ENCODE data around the gene ADAMTSL3. TPM values are rescaled to one million over a fixed set of nuclear protein-coding genes. Genes with fewer than 3 reads are reported as not detected.
A peak's percentile ranks its signal among the peaks of the same experiment; 100 is the strongest.

The ADAMTSL3 gene
- polyA plus RNA-seq, 1 donor, result 8.0 TPM

- Histone ChIP-seq H3K9me3 (ENCODE audit: control insufficient read depth, low read depth, low read length) (no peaks in the 10 kb centered on the region), H3K4me1 (ENCODE audit: control insufficient read depth, insufficient read depth, low read length) (no peaks in the 10 kb centered on the region), H3K36me3 (ENCODE audit: control insufficient read depth, insufficient read depth, low read length) (no peaks in the 10 kb centered on the region), H3K4me3 (ENCODE audit: low read length) (no peak overlapping the region), H3K27ac (ENCODE audit: low read length) (no peak overlapping the region), H3K27me3 (ENCODE audit: control insufficient read depth, insufficient read depth, low read length) (no peaks in the 10 kb centered on the region)
- WGBS (ENCODE audit: insufficient coverage, low lambda C conversion rate), result no CpG with 5 or more reads among the region's 3 CpGs
- no peak for DNase-seq
These were observed 189.5 kb downstream of the ADAMTSL3 start for GRCh38 chr15:83843471-83843871.

- H3K4me1 ChIP-seq (ENCODE audit: control insufficient read depth, insufficient read depth, low read length), result no peaks in the 10 kb centered on the region
- H3K27ac ChIP-seq (ENCODE audit: low read length), result no peak overlapping the region
- H3K9me3 ChIP-seq (ENCODE audit: control insufficient read depth, low read depth, low read length), result no peaks in the 10 kb centered on the region
- no peaks in the 10 kb centered on the region for H3K27me3 ChIP-seq (ENCODE audit: control insufficient read depth, insufficient read depth, low read length)
- no peak for DNase-seq
- no peaks in the 10 kb centered on the region for H3K36me3 ChIP-seq (ENCODE audit: control insufficient read depth, insufficient read depth, low read length)
- WGBS (ENCODE audit: insufficient coverage, low lambda C conversion rate), result no CpG with 5 or more reads among the region's 7 CpGs
- no peak overlapping the region for H3K4me3 ChIP-seq (ENCODE audit: low read length)
These were observed 190.8 kb downstream of the ADAMTSL3 start for GRCh38 chr15:83844742-83845141.

GRCh38 chr15:83845230-83845629 lies 191.3 kb downstream of the ADAMTSL3 start:
- WGBS (ENCODE audit: insufficient coverage, low lambda C conversion rate), result 83% methylated on average over 1 of the region's 2 CpGs
- H3K9me3 ChIP-seq (ENCODE audit: control insufficient read depth, low read depth, low read length), result no peaks in the 10 kb centered on the region
- H3K4me1 ChIP-seq (ENCODE audit: control insufficient read depth, insufficient read depth, low read length), result no peaks in the 10 kb centered on the region
- no peaks in the 10 kb centered on the region for H3K27me3 ChIP-seq (ENCODE audit: control insufficient read depth, insufficient read depth, low read length)
- H3K36me3 ChIP-seq (ENCODE audit: control insufficient read depth, insufficient read depth, low read length), result no peaks in the 10 kb centered on the region
- H3K4me3 ChIP-seq (ENCODE audit: low read length), result no peak overlapping the region
- no peak overlapping the region for H3K27ac ChIP-seq (ENCODE audit: low read length)
- peak in 1 of 2 donors; percentile 12 for DNase-seq

- H3K36me3 ChIP-seq (ENCODE audit: control insufficient read depth, insufficient read depth, low read length), result no peaks in the 10 kb centered on the region
- no peak overlapping the region for H3K27ac ChIP-seq (ENCODE audit: low read length)
- H3K9me3 ChIP-seq (ENCODE audit: control insufficient read depth, low read depth, low read length), result no peaks in the 10 kb centered on the region
- no peaks in the 10 kb centered on the region for H3K4me1 ChIP-seq (ENCODE audit: control insufficient read depth, insufficient read depth, low read length)
- DNase-seq, result peak in 1 of 2 donors; percentile 12
- 67% methylated on average over 1 of the region's 3 CpGs for WGBS (ENCODE audit: insufficient coverage, low lambda C conversion rate)
- no peaks in the 10 kb centered on the region for H3K27me3 ChIP-seq (ENCODE audit: control insufficient read depth, insufficient read depth, low read length)
- H3K4me3 ChIP-seq (ENCODE audit: low read length), result no peak overlapping the region
These were observed 192.9 kb downstream of the ADAMTSL3 start for GRCh38 chr15:83846847-83847246.

- no peak overlapping the region for H3K4me3 ChIP-seq (ENCODE audit: low read length)
- H3K27ac ChIP-seq (ENCODE audit: low read length), result no peak overlapping the region
- no peaks in the 10 kb centered on the region for H3K27me3 ChIP-seq (ENCODE audit: control insufficient read depth, insufficient read depth, low read length)
- no peaks in the 10 kb centered on the region for H3K4me1 ChIP-seq (ENCODE audit: control insufficient read depth, insufficient read depth, low read length)
- 40% methylated on average over 1 of the region's 2 CpGs for WGBS (ENCODE audit: insufficient coverage, low lambda C conversion rate)
- peak in 1 of 2 donors; percentile 15 for DNase-seq
- no peaks in the 10 kb centered on the region for H3K36me3 ChIP-seq (ENCODE audit: control insufficient read depth, insufficient read depth, low read length)
- no peaks in the 10 kb centered on the region for H3K9me3 ChIP-seq (ENCODE audit: control insufficient read depth, low read depth, low read length)
These were observed 194.6 kb downstream of the ADAMTSL3 start for GRCh38 chr15:83848315-83849050.

- no peaks in the 10 kb centered on the region for H3K4me1 ChIP-seq (ENCODE audit: control insufficient read depth, insufficient read depth, low read length)
These were observed 196.1 kb downstream of the ADAMTSL3 start for GRCh38 chr15:83850015-83850414.

GRCh38 chr15:83850501-83851245 lies 196.8 kb downstream of the ADAMTSL3 start:
- no peaks in the 10 kb centered on the region for H3K4me1 ChIP-seq (ENCODE audit: control insufficient read depth, insufficient read depth, low read length)
- no peak overlapping the region for H3K27ac ChIP-seq (ENCODE audit: low read length)
- no peaks in the 10 kb centered on the region for H3K9me3 ChIP-seq (ENCODE audit: control insufficient read depth, low read depth, low read length)
- H3K36me3 ChIP-seq (ENCODE audit: control insufficient read depth, insufficient read depth, low read length), result no peaks in the 10 kb centered on the region
- WGBS (ENCODE audit: insufficient coverage, low lambda C conversion rate), result 84% methylated on average over 5 of the region's 8 CpGs
- no peaks in the 10 kb centered on the region for H3K27me3 ChIP-seq (ENCODE audit: control insufficient read depth, insufficient read depth, low read length)
- H3K4me3 ChIP-seq (ENCODE audit: low read length), result no peak overlapping the region
- no peak for DNase-seq

More at GRCh38 chr15:83850015-83850414, 196.1 kb downstream of the ADAMTSL3 start:
- WGBS (ENCODE audit: insufficient coverage, low lambda C conversion rate), result 60% methylated on average over 4 of the region's 5 CpGs
- Histone ChIP-seq H3K27me3 (ENCODE audit: control insufficient read depth, insufficient read depth, low read length) (no peaks in the 10 kb centered on the region), H3K9me3 (ENCODE audit: control insufficient read depth, low read depth, low read length) (no peaks in the 10 kb centered on the region), H3K27ac (ENCODE audit: low read length) (no peak overlapping the region), H3K4me3 (ENCODE audit: low read length) (no peak overlapping the region), H3K36me3 (ENCODE audit: control insufficient read depth, insufficient read depth, low read length) (no peaks in the 10 kb centered on the region)
- DNase-seq, result no peak

- Histone ChIP-seq H3K27me3 (ENCODE audit: control insufficient read depth, insufficient read depth, low read length) (no peaks in the 10 kb centered on the region), H3K27ac (ENCODE audit: low read length) (no peak overlapping the region), H3K4me1 (ENCODE audit: control insufficient read depth, insufficient read depth, low read length) (no peaks in the 10 kb centered on the region)
These were observed 199.3 kb downstream of the ADAMTSL3 start for GRCh38 chr15:83853232-83853631.

GRCh38 chr15:83854321-83854720 lies 200.4 kb downstream of the ADAMTSL3 start:
- Histone ChIP-seq H3K27ac (ENCODE audit: low read length) (no peak overlapping the region), H3K4me1 (ENCODE audit: control insufficient read depth, insufficient read depth, low read length) (no peaks in the 10 kb centered on the region), H3K9me3 (ENCODE audit: control insufficient read depth, low read depth, low read length) (no peaks in the 10 kb centered on the region), H3K4me3 (ENCODE audit: low read length) (no peak overlapping the region), H3K36me3 (ENCODE audit: control insufficient read depth, insufficient read depth, low read length) (no peaks in the 10 kb centered on the region), H3K27me3 (ENCODE audit: control insufficient read depth, insufficient read depth, low read length) (no peaks in the 10 kb centered on the region)
- WGBS (ENCODE audit: insufficient coverage, low lambda C conversion rate), result 75% methylated on average over 3 of the region's 4 CpGs
- no peak for DNase-seq

More at GRCh38 chr15:83853232-83853631, 199.3 kb downstream of the ADAMTSL3 start:
- WGBS (ENCODE audit: insufficient coverage, low lambda C conversion rate), result 100% methylated on average over 1 of the region's 1 CpG
- H3K4me3 ChIP-seq (ENCODE audit: low read length), result no peak overlapping the region
- H3K36me3 ChIP-seq (ENCODE audit: control insufficient read depth, insufficient read depth, low read length), result no peaks in the 10 kb centered on the region
- H3K9me3 ChIP-seq (ENCODE audit: control insufficient read depth, low read depth, low read length), result no peaks in the 10 kb centered on the region
- DNase-seq, result no peak

- no peaks in the 10 kb centered on the region for H3K27me3 ChIP-seq (ENCODE audit: control insufficient read depth, insufficient read depth, low read length)
- DNase-seq, result no peak
- no peaks in the 10 kb centered on the region for H3K9me3 ChIP-seq (ENCODE audit: control insufficient read depth, low read depth, low read length)
- no peaks in the 10 kb centered on the region for H3K4me1 ChIP-seq (ENCODE audit: control insufficient read depth, insufficient read depth, low read length)
- no peak overlapping the region for H3K4me3 ChIP-seq (ENCODE audit: low read length)
- H3K27ac ChIP-seq (ENCODE audit: low read length), result no peak overlapping the region
- H3K36me3 ChIP-seq (ENCODE audit: control insufficient read depth, insufficient read depth, low read length), result no peaks in the 10 kb centered on the region
- no CpG with 5 or more reads among the region's 3 CpGs for WGBS (ENCODE audit: insufficient coverage, low lambda C conversion rate)
These were observed 201.2 kb downstream of the ADAMTSL3 start for GRCh38 chr15:83854950-83855707.
